ENCODE results near the gene QRFP.

The QRFP gene

GRCh38 chr9:130918826-130919558, 22.4 kb upstream of the QRFP start:
- TF ChIP-seq CTCF (IDR thresholded peaks at IDR 0.05; ENCODE audit: control insufficient read depth, insufficient read depth, low read depth, low read length, missing control alignments), result no peak
- no peak for DNase-seq (ENCODE audit: low read depth)

DNA sequence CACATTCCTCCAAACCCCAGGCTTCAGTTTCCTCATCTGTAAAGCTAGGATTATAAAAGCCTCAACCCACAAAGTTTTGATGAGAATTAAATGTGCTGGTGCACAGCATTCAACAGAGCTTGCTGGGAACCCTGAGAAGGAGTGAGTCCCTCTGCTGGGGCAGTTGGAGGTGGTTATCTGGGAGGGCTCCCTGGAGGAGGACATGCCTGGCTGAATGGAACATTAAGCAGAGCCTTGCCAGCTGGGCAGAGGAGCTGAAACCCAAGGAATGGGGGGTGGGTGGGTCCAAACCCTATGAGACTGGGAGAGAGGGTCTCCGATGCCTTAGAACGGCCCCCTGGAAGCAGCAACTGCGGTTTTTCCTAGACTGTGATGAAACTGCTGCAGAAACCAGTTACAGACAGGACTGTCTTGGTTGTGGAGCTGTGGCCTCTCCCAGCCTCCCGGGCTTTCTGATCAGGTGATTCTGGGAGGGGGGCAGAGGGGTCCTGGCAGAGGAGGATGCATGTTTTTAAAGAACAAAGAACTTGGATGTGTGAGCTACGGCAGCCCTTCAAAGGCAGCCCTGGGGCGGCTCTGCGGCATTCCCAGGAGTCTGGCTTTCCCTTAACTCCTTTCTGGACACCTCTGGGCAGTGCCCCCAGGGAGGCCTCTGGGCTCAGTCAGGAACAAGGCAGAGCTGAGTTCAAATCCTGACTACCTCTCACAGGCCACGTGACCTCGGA, 21.7 kb upstream of the QRFP start:
- TF ChIP-seq CTCF (IDR thresholded peaks at IDR 0.05; ENCODE audit: control insufficient read depth, insufficient read depth, low read depth, low read length, missing control alignments), result no peak
- no peak for DNase-seq (ENCODE audit: low read depth)
- H3K4me3 ChIP-seq (ENCODE audit: control insufficient read depth, low read depth, low read length), result no peak overlapping the region

More at GRCh38 chr9:130918826-130919558, 22.4 kb upstream of the QRFP start:
- no peak overlapping the region for H3K4me3 ChIP-seq (ENCODE audit: control insufficient read depth, low read depth, low read length)

DNA sequence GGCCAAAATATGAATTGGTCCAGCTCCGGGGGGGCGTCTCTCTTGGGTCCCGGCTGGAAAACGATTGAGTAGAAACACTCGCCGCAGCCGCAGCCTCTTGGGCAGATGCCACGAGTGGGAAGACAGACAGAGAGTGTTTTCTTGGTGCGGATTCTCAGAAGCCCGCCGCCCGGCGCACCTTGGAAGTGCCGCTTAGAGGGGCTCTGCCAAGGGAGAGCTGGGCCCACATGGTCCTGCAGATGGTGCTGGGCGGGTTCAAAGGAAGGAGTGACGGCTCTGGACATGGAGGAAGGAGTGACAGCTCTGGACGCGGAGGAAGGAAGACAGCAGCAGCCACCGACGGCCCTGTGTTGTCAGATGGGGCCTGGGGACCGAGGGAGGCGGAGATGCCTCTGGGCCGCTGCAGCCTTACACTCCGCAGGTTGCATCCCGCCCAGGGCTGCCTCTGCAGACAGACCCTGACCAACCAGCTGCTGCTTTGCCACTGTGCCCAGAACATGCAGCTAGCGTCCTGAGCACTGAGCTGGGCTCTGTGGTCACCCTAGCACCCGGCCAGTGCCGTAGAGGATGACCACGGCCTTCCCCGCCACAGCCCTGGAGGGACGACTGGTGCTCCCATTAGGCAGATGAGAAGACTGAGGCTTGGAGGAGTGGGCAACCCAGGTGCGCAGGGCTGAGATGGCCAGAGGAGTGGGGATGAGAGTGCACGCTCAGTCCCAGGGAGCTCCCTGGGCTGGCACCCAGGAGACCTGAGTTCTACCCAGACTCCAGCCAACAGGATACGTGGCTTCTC, 20.8 kb upstream of the QRFP start:
- no peak for TF ChIP-seq CTCF (IDR thresholded peaks at IDR 0.05; ENCODE audit: control insufficient read depth, insufficient read depth, low read depth, low read length, missing control alignments)
- DNase-seq (ENCODE audit: low read depth), result no peak
- no peak overlapping the region for H3K4me3 ChIP-seq (ENCODE audit: control insufficient read depth, low read depth, low read length)

DNA sequence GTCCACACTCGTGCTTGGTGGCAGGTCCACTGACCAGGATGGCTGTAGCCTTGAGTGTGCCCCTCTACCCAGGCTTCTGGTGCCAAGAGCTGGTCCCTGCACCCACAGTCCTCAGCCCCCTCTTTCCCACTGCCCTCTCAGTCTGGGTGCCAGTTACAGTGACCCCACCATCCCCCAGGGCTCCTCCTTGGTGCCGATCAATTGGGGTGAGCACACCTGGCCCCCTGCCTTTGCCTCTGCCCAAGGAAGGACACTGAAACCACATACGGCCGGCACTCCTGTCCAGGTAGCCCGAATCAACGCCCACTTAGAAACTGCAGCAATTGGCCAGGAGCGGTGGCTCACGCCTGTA, 18.5 kb upstream of the QRFP start:
- no peak for TF ChIP-seq CTCF (IDR thresholded peaks at IDR 0.05; ENCODE audit: control insufficient read depth, insufficient read depth, low read depth, low read length, missing control alignments)
- DNase-seq (ENCODE audit: low read depth), result no peak
- no peak overlapping the region for H3K4me3 ChIP-seq (ENCODE audit: control insufficient read depth, low read depth, low read length)

- no peak for TF ChIP-seq CTCF (IDR thresholded peaks at IDR 0.05; ENCODE audit: control insufficient read depth, insufficient read depth, low read depth, low read length, missing control alignments)
- no peak overlapping the region for H3K4me3 ChIP-seq (ENCODE audit: control insufficient read depth, low read depth, low read length)
- DNase-seq (ENCODE audit: low read depth), result no peak
Observed at GRCh38 chr9:130914417-130915095, 17.9 kb upstream of the QRFP start.

Data from AG09309 (cell line).